HepG2 (cell line): ENCODE results near the gene OLR1. TPM values are rescaled to one million over a fixed set of nuclear protein-coding genes. Genes with fewer than 3 reads are reported as not detected.

ENCODE experiments used
- FOSL1 ChIP-seq: sonication (generic); formaldehyde crosslinking; IDR thresholded peaks from 2 replicates; pipeline ENCODE4 v1.9.0; 2021; ENCODE audit warnings: missing genetic modification reagents, borderline replicate concordance
- MTF2 ChIP-seq: sonication (generic); formaldehyde crosslinking; IDR thresholded peaks from 2 replicates; pipeline ENCODE4 v1.5.0; 2020; ENCODE audit warnings: missing genetic modification reagents, borderline replicate concordance
- RXRA ChIP-seq: sonication (generic); formaldehyde crosslinking; IDR thresholded peaks from 2 replicates; pipeline ENCODE4 v1.5.1; 2020; ENCODE audit warnings: missing genetic modification reagents
- SMARCC2 ChIP-seq: fragments of 450-650 bp; IDR thresholded peaks from 2 replicates; pipeline ENCODE4 v1.6.1; 2017; ENCODE audit warnings: antibody characterized with exemption, mild to moderate bottlenecking
- U2AF2 ChIP-seq: fragments of 200-400 bp; formaldehyde crosslinking; IDR thresholded peaks from 2 replicates; pipeline ENCODE4 v1.6.1; 2017; ENCODE audit warnings: low read depth, mild to moderate bottlenecking, low read length
- ZZZ3 ChIP-seq: sonication (generic); formaldehyde crosslinking; IDR thresholded peaks from 2 replicates; pipeline ENCODE4 v1.4.0; 2020; ENCODE audit warnings: missing genetic modification reagents, mild to moderate bottlenecking, borderline replicate concordance
- polyA plus RNA-seq, 8 experiments: library from polyadenylated mRNA; depleted of rRNA in 3 of 8; stranded (reverse) in 7 of 8; unstranded in 1 of 8; fragments of >200 nt; fragmentation: Illumina TruSeq in 4 of 8; extraction: Trizol in 4 of 8; gene quantifications; 2 replicates each; pipeline versions ENCODE4 v1.2.1 to v1.2.3, GENCODE V29; 2011 to 2016; ENCODE audit warnings: low read depth in 4 of 8, missing spikeins in 1 of 8, mixed read lengths in 1 of 8; ENCODE audit not compliant: insufficient read depth in 1 of 8
- total RNA-seq, 5 experiments: library from RNA; depleted of rRNA; stranded (reverse); fragments of >200 nt; fragmentation: Illumina TruSeq; extraction: Trizol; gene quantifications; 2 replicates each; pipeline ENCODE4 v1.2.3, GENCODE V29; 2016; ENCODE audit warnings: low read depth in 1 of 5
- TF ChIP-seq, protein P1 (sequence below), 2 experiments: fragments of 450-650 bp in 1 of 2; sonication (generic) in 1 of 2; formaldehyde crosslinking in 1 of 2; IDR thresholded peaks; 2 replicates each; pipeline versions ENCODE4 v1.6.1 to v1.8.0; 2016 to 2022; ENCODE audit warnings: antibody characterized with exemption in 1 of 2, mild to moderate bottlenecking in 1 of 2, missing genetic modification reagents in 1 of 2
- TF ChIP-seq, protein P2 (sequence below): sonication (generic); formaldehyde crosslinking; IDR thresholded peaks from 2 replicates; pipeline ENCODE4 v1.5.0; 2020; ENCODE audit warnings: mild to moderate bottlenecking, missing genetic modification reagents, moderate library complexity

The OLR1 gene
- total and polyA plus RNA-seq, 2 of the 13 experiments (the other 11 are each of a cell fraction or from before 2014, with no cell fraction given) = not detected

DNA sequence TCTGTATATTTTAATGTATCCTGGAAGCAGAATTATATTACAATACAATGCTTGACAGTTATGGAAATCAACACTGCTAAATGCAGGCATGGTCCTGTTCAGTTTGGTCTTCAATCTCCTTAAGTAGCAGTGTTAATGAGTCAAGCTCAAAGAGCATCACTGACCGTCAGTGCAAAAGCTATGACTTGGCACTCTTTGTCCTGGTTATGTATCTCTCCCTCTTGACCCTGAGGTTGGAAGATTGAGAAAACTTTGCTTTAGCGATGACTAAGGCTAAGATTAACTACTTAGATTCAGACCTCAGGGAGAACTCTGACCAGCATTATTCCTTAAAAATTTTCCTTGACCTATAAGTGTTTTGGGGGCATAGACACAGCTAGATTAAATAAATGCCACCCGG is 52.9 kb downstream of the OLR1 start (continued):
- TF ChIP-seq, protein P1, sequence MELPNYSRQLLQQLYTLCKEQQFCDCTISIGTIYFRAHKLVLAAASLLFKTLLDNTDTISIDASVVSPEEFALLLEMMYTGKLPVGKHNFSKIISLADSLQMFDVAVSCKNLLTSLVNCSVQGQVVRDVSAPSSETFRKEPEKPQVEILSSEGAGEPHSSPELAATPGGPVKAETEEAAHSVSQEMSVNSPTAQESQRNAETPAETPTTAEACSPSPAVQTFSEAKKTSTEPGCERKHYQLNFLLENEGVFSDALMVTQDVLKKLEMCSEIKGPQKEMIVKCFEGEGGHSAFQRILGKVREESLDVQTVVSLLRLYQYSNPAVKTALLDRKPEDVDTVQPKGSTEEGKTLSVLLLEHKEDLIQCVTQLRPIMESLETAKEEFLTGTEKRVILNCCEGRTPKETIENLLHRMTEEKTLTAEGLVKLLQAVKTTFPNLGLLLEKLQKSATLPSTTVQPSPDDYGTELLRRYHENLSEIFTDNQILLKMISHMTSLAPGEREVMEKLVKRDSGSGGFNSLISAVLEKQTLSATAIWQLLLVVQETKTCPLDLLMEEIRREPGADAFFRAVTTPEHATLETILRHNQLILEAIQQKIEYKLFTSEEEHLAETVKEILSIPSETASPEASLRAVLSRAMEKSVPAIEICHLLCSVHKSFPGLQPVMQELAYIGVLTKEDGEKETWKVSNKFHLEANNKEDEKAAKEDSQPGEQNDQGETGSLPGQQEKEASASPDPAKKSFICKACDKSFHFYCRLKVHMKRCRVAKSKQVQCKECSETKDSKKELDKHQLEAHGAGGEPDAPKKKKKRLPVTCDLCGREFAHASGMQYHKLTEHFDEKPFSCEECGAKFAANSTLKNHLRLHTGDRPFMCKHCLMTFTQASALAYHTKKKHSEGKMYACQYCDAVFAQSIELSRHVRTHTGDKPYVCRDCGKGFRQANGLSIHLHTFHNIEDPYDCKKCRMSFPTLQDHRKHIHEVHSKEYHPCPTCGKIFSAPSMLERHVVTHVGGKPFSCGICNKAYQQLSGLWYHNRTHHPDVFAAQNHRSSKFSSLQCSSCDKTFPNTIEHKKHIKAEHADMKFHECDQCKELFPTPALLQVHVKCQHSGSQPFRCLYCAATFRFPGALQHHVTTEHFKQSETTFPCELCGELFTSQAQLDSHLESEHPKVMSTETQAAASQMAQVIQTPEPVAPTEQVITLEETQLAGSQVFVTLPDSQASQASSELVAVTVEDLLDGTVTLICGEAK (IDR thresholded peaks at IDR 0.05) = no peak
- TF ChIP-seq, protein P1 (CRISPR knock-in tag; IDR thresholded peaks at IDR 0.05) = no peak
- no peak for TF ChIP-seq ZZZ3 (CRISPR knock-in tag)
- no peak for TF ChIP-seq RXRA (CRISPR knock-in tag)
- TF ChIP-seq U2AF2 = no peak
- TF ChIP-seq, protein P2, sequence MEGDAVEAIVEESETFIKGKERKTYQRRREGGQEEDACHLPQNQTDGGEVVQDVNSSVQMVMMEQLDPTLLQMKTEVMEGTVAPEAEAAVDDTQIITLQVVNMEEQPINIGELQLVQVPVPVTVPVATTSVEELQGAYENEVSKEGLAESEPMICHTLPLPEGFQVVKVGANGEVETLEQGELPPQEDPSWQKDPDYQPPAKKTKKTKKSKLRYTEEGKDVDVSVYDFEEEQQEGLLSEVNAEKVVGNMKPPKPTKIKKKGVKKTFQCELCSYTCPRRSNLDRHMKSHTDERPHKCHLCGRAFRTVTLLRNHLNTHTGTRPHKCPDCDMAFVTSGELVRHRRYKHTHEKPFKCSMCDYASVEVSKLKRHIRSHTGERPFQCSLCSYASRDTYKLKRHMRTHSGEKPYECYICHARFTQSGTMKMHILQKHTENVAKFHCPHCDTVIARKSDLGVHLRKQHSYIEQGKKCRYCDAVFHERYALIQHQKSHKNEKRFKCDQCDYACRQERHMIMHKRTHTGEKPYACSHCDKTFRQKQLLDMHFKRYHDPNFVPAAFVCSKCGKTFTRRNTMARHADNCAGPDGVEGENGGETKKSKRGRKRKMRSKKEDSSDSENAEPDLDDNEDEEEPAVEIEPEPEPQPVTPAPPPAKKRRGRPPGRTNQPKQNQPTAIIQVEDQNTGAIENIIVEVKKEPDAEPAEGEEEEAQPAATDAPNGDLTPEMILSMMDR (CRISPR knock-in tag) = no peak
- TF ChIP-seq MTF2 (CRISPR knock-in tag) = no peak
- TF ChIP-seq SMARCC2 = no peak
- no peak for TF ChIP-seq FOSL1
